H1 (cell line): Measurements from ENCODE around the gene GPR137. TPM values are rescaled to one million over a fixed set of nuclear protein-coding genes. Genes with fewer than 3 reads are reported as not detected.

ENCODE experiments used
- CTCF ChIA-PET: fragments of 300-600 bp; sonication (Branson Sonifier 250); formaldehyde crosslinking; loops from one replicate; lab custom pipeline; 2021; ENCODE audit not compliant: partially characterized antibody; lab: Charles Lee
- POLR2A ChIA-PET: fragments of 300-600 bp; sonication (Branson Sonifier 250); formaldehyde crosslinking; loops from one replicate; lab custom pipeline; 2021; ENCODE audit warnings: inconsistent platforms; ENCODE audit not compliant: partially characterized antibody; lab: Charles Lee
- DNase-seq, 2 experiments: peaks; one replicate each; pipeline versions ENCODE4 v3.0.0 to v3.0.0-alpha.2; 2010 to 2022; ENCODE audit warnings: low spot score in 2 of 2, low read depth in 1 of 2, mixed read lengths in 1 of 2
- FAIRE-seq: peaks from 2 replicates; lab custom pipeline; 2011; peaks lifted over from hg19 to GRCh38; lab: Jason Lieb, UNC
- H2AFZ ChIP-seq: 2 replicates; pipeline ENCODE4 v1.8.1; 2012; ENCODE audit warnings: low read length, inconsistent platforms
- H2AK5ac ChIP-seq: 2 replicates; pipeline ENCODE4 v1.6.1; 2013; ENCODE audit warnings: low read depth, low read length
- H2BK120ac ChIP-seq: replicated peaks from 2 replicates; pipeline ENCODE3; 2013; ENCODE audit warnings: low read depth, low read length, inconsistent platforms
- H2BK12ac ChIP-seq: 2 replicates; pipeline ENCODE4 v1.6.1; 2013; ENCODE audit warnings: low read depth, low read length
- H2BK15ac ChIP-seq: 2 replicates; pipeline ENCODE4 v1.6.1; 2013; ENCODE audit warnings: low read length
- H2BK20ac ChIP-seq: 2 replicates; pipeline ENCODE4 v1.6.1; 2013; ENCODE audit warnings: low read length
- H2BK5ac ChIP-seq: 2 replicates; pipeline ENCODE4 v1.6.1; 2013; ENCODE audit warnings: low read depth, low read length
- H3K14ac ChIP-seq: 2 replicates; pipeline ENCODE4 v1.6.1; 2013; ENCODE audit warnings: inconsistent platforms; ENCODE audit not compliant: insufficient read length
- H3K18ac ChIP-seq: 2 replicates; pipeline ENCODE4 v1.6.1; 2013; ENCODE audit warnings: low read length; ENCODE audit errors: extremely low read depth
- H3K23ac ChIP-seq: 2 replicates; pipeline ENCODE4 v1.6.1; 2013; ENCODE audit warnings: inconsistent platforms; ENCODE audit not compliant: insufficient read length
- H3K23me2 ChIP-seq: 2 replicates; pipeline ENCODE4 v1.6.1; 2013; ENCODE audit warnings: low read depth, low read length
- H3K27ac ChIP-seq: 2 replicates; pipeline ENCODE4 v1.6.1; 2011; ENCODE audit warnings: low read depth, low read length, inconsistent platforms
- H3K27me3 ChIP-seq, 4 experiments: replicated peaks in 1 of 4; 1 replicate in 1 of 4; 2 replicates in 3 of 4; pipeline versions ENCODE4 v1.6.1 to v1.8.1; 2011 to 2013; ENCODE audit warnings: low read length in 3 of 4, mild to moderate bottlenecking in 3 of 4, inconsistent platforms in 2 of 4, mixed read lengths in 2 of 4, moderate library complexity in 1 of 4; ENCODE audit not compliant: control insufficient read depth in 3 of 4, insufficient read depth in 3 of 4; ENCODE audit errors: extremely low read depth in 1 of 4
- H3K36me3 ChIP-seq, 4 experiments: 2 replicates each; pipeline versions ENCODE4 v1.6.1 to v1.8.1; 2011 to 2013; ENCODE audit warnings: mild to moderate bottlenecking in 4 of 4, low read length in 3 of 4, moderate library complexity in 2 of 4, control low read depth in 1 of 4, inconsistent platforms in 1 of 4; ENCODE audit not compliant: insufficient read depth in 4 of 4, control insufficient read depth in 2 of 4
- H3K4ac ChIP-seq: replicated peaks from 2 replicates; pipeline ENCODE3; 2013; ENCODE audit warnings: low read length, low read depth, mixed read lengths, inconsistent platforms; ENCODE audit not compliant: insufficient read length
- H3K4me1 ChIP-seq, 4 experiments: replicated peaks in 1 of 4; 1 replicate in 1 of 4; 2 replicates in 3 of 4; pipeline versions ENCODE4 v1.6.1 to v1.8.1; 2011 to 2013; ENCODE audit warnings: low read length in 3 of 4, inconsistent platforms in 2 of 4, mixed read lengths in 1 of 4; ENCODE audit not compliant: insufficient read depth in 4 of 4, control insufficient read depth in 3 of 4
- H3K4me2 ChIP-seq, 2 experiments: 2 replicates each; pipeline versions ENCODE4 v1.6.1 to v1.8.1; 2011 to 2013; ENCODE audit warnings: low read depth in 2 of 2, low read length in 2 of 2, control low read depth in 1 of 2, inconsistent platforms in 1 of 2, mild to moderate bottlenecking in 1 of 2; ENCODE audit not compliant: insufficient read depth in 1 of 2
- H3K4me3 ChIP-seq, 4 experiments: fragments of 200-600, 300-600 bp in 1 of 4; sonication (generic), shearing (Covaris generic), sonication (Bioruptor Twin) in 1 of 4; 2 replicates each; pipeline versions ENCODE4 v1.5.1 to v1.8.1; 2011 to 2016; ENCODE audit warnings: low read length in 4 of 4, low read depth in 3 of 4, control low read depth in 2 of 4, inconsistent platforms in 2 of 4, mild to moderate bottlenecking in 2 of 4, mixed read lengths in 1 of 4, moderate library complexity in 1 of 4; ENCODE audit not compliant: insufficient read depth in 2 of 4; ENCODE audit errors: extremely low read depth in 1 of 4
- H3K56ac ChIP-seq: replicated peaks from 2 replicates; pipeline ENCODE3; 2013; ENCODE audit warnings: low read depth, mild to moderate bottlenecking, mixed read lengths, low read length, inconsistent platforms; ENCODE audit not compliant: insufficient read length
- H3K79me1 ChIP-seq: 2 replicates; pipeline ENCODE4 v1.6.1; 2013; ENCODE audit warnings: low read depth, low read length, control low read depth
- H3K79me2 ChIP-seq, 2 experiments: 2 replicates each; pipeline versions ENCODE4 v1.6.1 to v1.8.1; 2012 to 2013; ENCODE audit warnings: low read length in 2 of 2, mild to moderate bottlenecking in 2 of 2, inconsistent platforms in 1 of 2; ENCODE audit not compliant: insufficient read depth in 2 of 2, control insufficient read depth in 1 of 2
- H3K9ac ChIP-seq, 4 experiments: replicated peaks in 1 of 4; 1 replicate in 1 of 4; 2 replicates in 3 of 4; pipeline versions ENCODE4 v1.6.1 to v1.8.1; 2011 to 2013; ENCODE audit warnings: low read depth in 3 of 4, low read length in 3 of 4, control low read depth in 2 of 4, mild to moderate bottlenecking in 2 of 4, moderate library complexity in 2 of 4, inconsistent platforms in 1 of 4; ENCODE audit errors: extremely low read depth in 1 of 4
- H3K9me3 ChIP-seq, 2 experiments: 2 replicates each; pipeline versions ENCODE4 v1.6.1 to v1.8.1; 2012 to 2013; ENCODE audit warnings: mild to moderate bottlenecking in 2 of 2, moderate library complexity in 2 of 2, control low read depth in 1 of 2, inconsistent platforms in 1 of 2, low read depth in 1 of 2, low read length in 1 of 2, mixed read lengths in 1 of 2; ENCODE audit not compliant: insufficient read depth in 2 of 2
- H4K20me1 ChIP-seq, 2 experiments: replicated peaks in 1 of 2; 2 replicates each; pipeline versions ENCODE3 to v1.8.1; 2011 to 2013; ENCODE audit warnings: inconsistent platforms in 2 of 2, low read length in 2 of 2, mild to moderate bottlenecking in 1 of 2; ENCODE audit not compliant: insufficient read depth in 2 of 2, control insufficient read depth in 1 of 2
- H4K5ac ChIP-seq: 2 replicates; pipeline ENCODE4 v1.6.1; 2013; ENCODE audit warnings: low read length, low read depth, mixed read lengths, inconsistent platforms; ENCODE audit not compliant: insufficient read length
- H4K8ac ChIP-seq: 2 replicates; pipeline ENCODE4 v1.8.0; 2013; ENCODE audit warnings: mild to moderate bottlenecking, moderate library complexity, low read length, inconsistent platforms; ENCODE audit not compliant: insufficient read depth; ENCODE audit errors: extremely low read depth
- H4K91ac ChIP-seq: replicated peaks from 2 replicates; pipeline ENCODE3; 2013; ENCODE audit warnings: low read length, mixed read lengths, inconsistent platforms; ENCODE audit not compliant: insufficient read length
- POLR2AphosphoS5 ChIP-seq: IDR thresholded peaks from 2 replicates; pipeline ENCODE4 v1.6.1; 2011; ENCODE audit warnings: low read depth, low read length
- RAD21 ChIP-seq, 2 experiments: IDR thresholded peaks in 1 of 2; conservative IDR thresholded peaks in 1 of 2; 2 replicates each; pipeline ENCODE4 v1.6.1; 2011; ENCODE audit warnings: low read depth in 2 of 2, low read length in 2 of 2, improper control_type of control experiment in 1 of 2, inconsistent platforms in 1 of 2, mild to moderate bottlenecking in 1 of 2, moderate library complexity in 1 of 2
- SAP30 ChIP-seq: fragments of 300-600 bp; sonication (generic); IDR thresholded peaks from 2 replicates; pipeline ENCODE4 v1.7.1; 2012; ENCODE audit warnings: low read length, moderate library complexity, mild to moderate bottlenecking, inconsistent platforms; ENCODE audit not compliant: insufficient read depth, insufficient replicate concordance
- SP4 ChIP-seq: IDR thresholded peaks from 2 replicates; pipeline ENCODE4 v1.6.1; 2012; ENCODE audit warnings: low read length, inconsistent platforms
- TAF7 ChIP-seq: optimal IDR thresholded peaks from 2 replicates; pipeline ENCODE3; 2011; ENCODE audit warnings: low read depth, mild to moderate bottlenecking, inconsistent platforms, low read length, moderate library complexity, borderline replicate concordance
- WGBS, 2 experiments: shearing (Covaris generic) in 1 of 2; methylation state at CpG; one replicate each; pipeline versions ENCODE4 v1.1.6 to v1.1.7; 2013 to 2015; ENCODE audit warnings: low lambda C conversion rate in 2 of 2, mixed read lengths in 2 of 2, inconsistent platforms in 1 of 2, low coverage in 1 of 2, missing lambda C conversion rate in 1 of 2; ENCODE audit not compliant: insufficient replicate concordance in 2 of 2, insufficient coverage in 1 of 2, insufficient read length in 1 of 2; ENCODE audit errors: extremely low coverage in 1 of 2, missing lambda C conversion rate in 1 of 2; 5-methylcytosine and 5-hydroxymethylcytosine counted together
- polyA plus RNA-seq, 7 experiments: library from polyadenylated mRNA; depleted of rRNA in 3 of 7; stranded (reverse) in 5 of 7; unstranded in 2 of 7; fragments of >200 nt in 5 of 7; fragments of 200-250 nt in 2 of 7; gene quantifications; 1 replicate in 5 of 7; 2 replicates in 1 of 7; 4 replicates in 1 of 7; pipeline versions ENCODE4 v1.2.1 to v1.2.3, GENCODE V29; 2011 to 2013; ENCODE audit warnings: missing spikeins in 2 of 7, mixed read lengths in 2 of 7
- total RNA-seq: library from RNA; stranded (reverse); fragmentation: NEBNext Ultra II Directional; extraction: Animal tissue kit (Norgen Biotek cat#: 25700); gene quantifications from 2 replicates; pipeline ENCODE4 v1.2.1, GENCODE V29; 2021
- TF ChIP-seq, protein P1 (sequence below): IDR thresholded peaks from 2 replicates; pipeline ENCODE4 v1.6.1; 2012; ENCODE audit warnings: inconsistent platforms
- TF ChIP-seq, protein P2 (sequence below), 3 experiments: IDR thresholded peaks; 1 replicate in 2 of 3; 2 replicates in 1 of 3; pipeline versions ENCODE4 v1.5.1 to v1.6.1; 2011; ENCODE audit warnings: low read length in 3 of 3, mild to moderate bottlenecking in 3 of 3, inconsistent platforms in 2 of 3, low read depth in 1 of 3, moderate library complexity in 1 of 3; ENCODE audit not compliant: insufficient read depth in 1 of 3; ENCODE audit errors: control extremely low read depth in 1 of 3

GPR137 gene
- total and polyA plus RNA-seq, 2 of the 8 experiments (the other 6 are each of a cell fraction or from before 2014, with no cell fraction given) = 36.2 to 37.8 TPM

- peak overlapping the region; percentile 84 for H2BK5ac ChIP-seq
- H3K27ac ChIP-seq = peak overlapping the region; percentile 91
- H3K23me2 ChIP-seq = peaks cover 5% of the 10 kb centered on the region; the same call in 1 of the 2 replicates
- no peak overlapping the region for H2BK20ac ChIP-seq
- H3K79me1 ChIP-seq = peaks cover 7% of the 10 kb centered on the region; the same call in 1 of the 2 replicates
- peak overlapping the region; percentile 70 to 85 (median 79) for H3K9ac ChIP-seq
- H3K4me2 ChIP-seq = peak overlapping the region; percentile 60 to 75
- 10% methylated on average over 32 of the region's 32 CpGs; no CpG with 5 or more reads in 1 of the 2 experiments for WGBS, 2 experiments
- no peak overlapping the region for H3K23ac ChIP-seq
- DNase-seq (no peak), FAIRE-seq (no peak)
- peak overlapping the region; percentile 71 for H3K18ac ChIP-seq
- peak overlapping the region; percentile 94 for H4K91ac ChIP-seq
- POLR2A ChIA-PET = interaction anchor here (0.9 to 6.6 kb wide), 26 partner anchors 9 to 250 kb away, joined by 3 to 61 read pairs (median 6); partner anchors contain the start of genes CCDC88B, ESRRA, FERMT3 and NUDT22
- H2BK15ac ChIP-seq = no peak overlapping the region
- 0 out of 2 replicates have a peak overlapping the region, but pooled peaks have one; percentile 71 for H2AK5ac ChIP-seq
- H3K36me3 ChIP-seq = peaks cover 2 to 26% (median 15%) of the 10 kb centered on the region in 4 experiments; a peak in 7 of 8 replicates
- no peak overlapping the region for H2AFZ ChIP-seq
- no peaks in the 10 kb centered on the region for H3K27me3 ChIP-seq
- H3K14ac ChIP-seq = no peak overlapping the region
- CTCF ChIA-PET = interaction anchor here (0.7 to 20.8 kb wide), 12 partner anchors 10 to 372 kb away, joined by 3 to 614 read pairs (median 3); partner anchors contain the start of genes BAD, CATSPERZ, CCDC88B and NUDT22
- H3K9me3 ChIP-seq = no peaks in the 10 kb centered on the region
- H4K5ac ChIP-seq = peak overlapping the region; percentile 7
- no peak overlapping the region for H2BK12ac ChIP-seq
- peaks cover 0 to 5% (median 3%) of the 10 kb centered on the region in 4 experiments; a peak in 5 of 7 replicates for H3K4me1 ChIP-seq
- H4K20me1 ChIP-seq = peaks cover 0 to 3% of the 10 kb centered on the region in 2 experiments
- H3K79me2 ChIP-seq = peaks cover 0 to 18% of the 10 kb centered on the region in 2 experiments; a peak in 1 of 4 replicates
- H3K4me3 ChIP-seq = peak overlapping the region; percentile 73 to 80 (median 77)
- no peak overlapping the region for H2BK120ac ChIP-seq
- H3K4ac ChIP-seq = peak overlapping the region; percentile 85
- H4K8ac ChIP-seq = peak overlapping the region; percentile 97; the same call in 1 of the 2 replicates
- peak overlapping the region; percentile 86 for H3K56ac ChIP-seq
- TF ChIP-seq SP4 (no peak), RAD21 (IDR thresholded peaks at IDR 0.05 in 1 of 2, conservative IDR thresholded peaks at IDR 0.05 in 1 of 2; ENCODE audit: low read depth in 2 of 2, low read length in 2 of 2) (peak; percentile 33 to 41; a peak in 3 of 4 replicates), SAP30 (no peak), POLR2AphosphoS5 (peak; percentile 14), TAF7 (peak; percentile 42)
- TF ChIP-seq, protein P1, sequence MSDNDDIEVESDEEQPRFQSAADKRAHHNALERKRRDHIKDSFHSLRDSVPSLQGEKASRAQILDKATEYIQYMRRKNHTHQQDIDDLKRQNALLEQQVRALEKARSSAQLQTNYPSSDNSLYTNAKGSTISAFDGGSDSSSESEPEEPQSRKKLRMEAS = peak; percentile 15; the same call in 1 of the 2 replicates
- TF ChIP-seq, protein P2, sequence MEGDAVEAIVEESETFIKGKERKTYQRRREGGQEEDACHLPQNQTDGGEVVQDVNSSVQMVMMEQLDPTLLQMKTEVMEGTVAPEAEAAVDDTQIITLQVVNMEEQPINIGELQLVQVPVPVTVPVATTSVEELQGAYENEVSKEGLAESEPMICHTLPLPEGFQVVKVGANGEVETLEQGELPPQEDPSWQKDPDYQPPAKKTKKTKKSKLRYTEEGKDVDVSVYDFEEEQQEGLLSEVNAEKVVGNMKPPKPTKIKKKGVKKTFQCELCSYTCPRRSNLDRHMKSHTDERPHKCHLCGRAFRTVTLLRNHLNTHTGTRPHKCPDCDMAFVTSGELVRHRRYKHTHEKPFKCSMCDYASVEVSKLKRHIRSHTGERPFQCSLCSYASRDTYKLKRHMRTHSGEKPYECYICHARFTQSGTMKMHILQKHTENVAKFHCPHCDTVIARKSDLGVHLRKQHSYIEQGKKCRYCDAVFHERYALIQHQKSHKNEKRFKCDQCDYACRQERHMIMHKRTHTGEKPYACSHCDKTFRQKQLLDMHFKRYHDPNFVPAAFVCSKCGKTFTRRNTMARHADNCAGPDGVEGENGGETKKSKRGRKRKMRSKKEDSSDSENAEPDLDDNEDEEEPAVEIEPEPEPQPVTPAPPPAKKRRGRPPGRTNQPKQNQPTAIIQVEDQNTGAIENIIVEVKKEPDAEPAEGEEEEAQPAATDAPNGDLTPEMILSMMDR (IDR thresholded peaks at IDR 0.05; ENCODE audit: control extremely low read depth in 1 of 3, insufficient read depth in 1 of 3, low read depth in 1 of 3, low read length in 3 of 3) = peak in 2 of 3 experiments; percentile 32 to 33; a peak in 3 of 4 replicates
Observed at GRCh38 chr11:64316672-64317324, 31.1 kb downstream of the GPR137 start.
